Measurements from ENCODE around the gene SELENOV. TPM values are rescaled to one million over a fixed set of nuclear protein-coding genes. Genes with fewer than 3 reads are reported as not detected.

Gene SELENOV
- total RNA-seq, 1 experiment from 2014 or later: not detected

DNA sequence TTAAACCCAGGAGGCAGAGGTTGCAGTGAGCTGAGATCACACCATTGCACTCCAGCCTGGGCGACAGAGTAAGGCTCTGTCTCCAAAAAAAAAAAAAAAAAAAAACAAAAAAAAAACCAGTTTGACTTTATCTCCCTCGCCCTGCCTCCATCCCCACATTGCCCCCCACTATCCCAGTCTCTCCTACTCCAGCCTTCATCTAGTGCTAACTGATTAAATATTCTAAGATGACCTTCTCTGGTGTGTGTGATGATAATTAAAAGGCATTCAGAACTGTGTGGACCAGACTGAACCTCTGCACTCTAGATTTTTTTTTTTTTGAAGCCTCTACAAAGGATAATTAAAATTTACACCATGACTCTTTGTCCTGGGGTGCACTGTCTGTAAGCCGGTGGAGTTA, 22.2 kb upstream of the SELENOV start:
- no peak for DNase-seq (ENCODE audit: low spot score)

DNA sequence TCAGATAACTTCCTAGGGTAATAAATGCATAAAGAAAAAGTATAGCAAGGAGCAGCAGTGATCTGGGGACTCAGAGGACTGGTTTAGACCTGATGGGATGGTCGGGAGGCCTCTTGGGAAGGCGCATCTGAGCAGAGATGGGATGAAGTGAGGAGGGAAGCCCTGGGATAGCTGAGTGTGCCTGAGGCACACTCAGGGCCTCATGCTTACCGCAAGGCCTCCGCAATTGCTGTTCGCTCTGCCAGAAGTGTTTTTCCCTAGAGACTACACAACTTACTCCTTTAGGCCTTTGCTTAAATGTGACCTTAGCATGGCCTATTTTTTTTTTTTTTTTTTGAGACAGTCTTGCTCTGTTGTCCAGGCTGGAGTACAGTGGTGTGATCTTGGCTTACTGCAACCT, 20.3 kb upstream of the SELENOV start:
- no peak for DNase-seq (ENCODE audit: low spot score)

DNA sequence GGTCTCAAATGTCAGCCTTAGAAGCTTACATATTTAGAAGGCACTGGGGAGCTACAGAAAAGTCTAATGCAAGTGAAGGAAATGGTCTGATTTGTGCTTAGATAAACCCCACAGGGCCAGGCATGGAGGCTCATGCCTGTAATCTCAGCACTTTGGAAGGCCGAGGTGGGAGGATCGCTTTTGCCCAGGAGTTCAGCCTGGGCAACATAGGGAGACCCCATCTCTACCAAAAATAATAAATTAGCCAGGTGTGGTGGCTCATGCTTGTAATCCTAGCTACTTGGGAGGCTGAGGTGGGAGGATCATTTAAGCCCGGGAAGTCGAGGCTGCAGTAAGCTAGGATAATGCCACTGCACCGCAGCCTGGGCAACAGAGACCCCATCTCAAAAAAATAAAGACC, 18.9 kb upstream of the SELENOV start:
- no peak for DNase-seq (ENCODE audit: low spot score)

DNA sequence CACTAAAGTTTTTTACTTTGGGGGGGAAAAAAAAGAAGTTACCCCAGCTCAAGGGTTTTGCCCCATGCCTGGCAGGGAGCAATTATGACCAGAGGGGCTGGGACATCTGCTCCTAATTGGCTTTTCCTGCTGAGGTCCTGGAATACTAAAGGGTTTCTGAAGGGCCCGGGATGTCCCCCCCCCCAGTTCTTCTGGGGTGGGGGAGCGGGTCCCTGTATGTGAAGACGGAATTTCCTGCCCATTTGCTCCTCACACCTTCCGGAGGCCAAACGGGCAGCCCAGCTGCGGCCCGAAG, 17.3 kb upstream of the SELENOV start:
- DNase-seq (ENCODE audit: low spot score): no peak

DNA sequence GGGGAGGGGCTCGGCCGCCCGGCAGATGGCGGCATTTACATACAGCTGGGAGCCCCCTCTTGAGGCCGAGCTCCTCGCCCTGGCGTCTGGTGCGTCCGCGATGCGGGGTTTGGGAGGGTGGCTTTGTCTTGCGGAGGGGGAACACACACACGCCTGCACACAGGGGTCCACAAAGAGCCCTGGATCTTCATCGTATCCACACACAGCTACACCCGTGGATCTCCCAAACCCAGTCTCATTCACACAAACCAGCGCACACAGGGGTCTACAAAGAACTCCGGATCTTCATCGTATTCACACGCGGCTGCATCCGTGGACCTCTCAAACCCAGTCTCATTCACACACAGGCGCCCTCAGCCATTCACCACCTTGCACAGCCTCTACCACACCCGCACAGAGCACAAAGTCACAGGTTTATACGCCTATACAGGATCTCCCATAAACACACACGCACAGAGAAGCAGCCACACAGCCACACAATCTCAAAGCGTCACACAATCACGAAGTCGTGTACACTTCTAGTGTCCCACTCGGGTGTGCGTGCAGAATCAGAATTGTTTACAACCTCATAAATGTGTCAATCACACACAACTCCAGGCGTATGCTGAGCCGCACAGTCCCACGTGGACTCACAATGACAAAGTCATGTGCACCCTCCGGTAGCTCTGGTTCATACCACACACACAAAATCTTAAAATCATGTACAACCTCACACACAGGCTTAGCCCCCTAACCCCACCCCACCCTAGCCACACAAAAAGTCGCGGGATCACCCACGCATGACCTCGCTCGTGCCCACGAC, 16.7 kb upstream of the SELENOV start:
- no peak for DNase-seq (ENCODE audit: low spot score)

DNA sequence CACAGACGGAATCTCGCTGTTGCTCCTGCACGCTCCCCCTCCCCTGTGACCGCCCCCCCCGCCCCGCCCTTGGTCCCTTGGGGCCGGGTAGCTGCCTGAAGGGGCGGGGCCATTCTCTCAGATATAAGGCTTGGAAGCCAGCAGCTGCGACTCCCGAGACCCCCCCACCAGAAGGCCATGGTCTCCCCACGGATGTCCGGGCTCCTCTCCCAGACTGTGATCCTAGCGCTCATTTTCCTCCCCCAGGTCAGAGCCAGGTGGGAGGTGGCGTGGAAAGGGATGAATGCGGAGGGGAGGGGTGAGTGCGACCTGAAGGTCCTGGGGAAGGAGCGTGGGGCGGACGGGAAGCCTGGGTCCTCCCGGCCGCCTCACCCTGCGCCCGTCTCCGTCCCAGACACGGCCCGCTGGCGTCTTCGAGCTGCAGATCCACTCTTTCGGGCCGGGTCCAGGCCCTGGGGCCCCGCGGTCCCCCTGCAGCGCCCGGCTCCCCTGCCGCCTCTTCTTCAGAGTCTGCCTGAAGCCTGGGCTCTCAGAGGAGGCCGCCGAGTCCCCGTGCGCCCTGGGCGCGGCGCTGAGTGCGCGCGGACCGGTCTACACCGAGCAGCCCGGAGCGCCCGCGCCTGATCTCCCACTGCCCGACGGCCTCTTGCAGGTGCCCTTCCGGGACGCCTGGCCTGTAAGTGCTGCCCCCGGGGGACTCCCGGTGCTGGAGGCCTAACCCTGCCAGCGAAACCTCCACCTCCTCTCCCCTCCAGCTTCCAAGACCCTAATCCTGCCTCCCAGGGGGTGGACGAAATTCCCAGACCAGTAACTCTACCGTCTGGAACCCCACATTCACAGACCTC, 15.9 kb upstream of the SELENOV start, which contains the start of gene DLL3:
Gene DLL3 (plus strand): TSS at position 150 of the 845 bp plus-strand sequence. CDS start 28 bp downstream, at position 178.
- no peak for DNase-seq (ENCODE audit: low spot score)

DNA sequence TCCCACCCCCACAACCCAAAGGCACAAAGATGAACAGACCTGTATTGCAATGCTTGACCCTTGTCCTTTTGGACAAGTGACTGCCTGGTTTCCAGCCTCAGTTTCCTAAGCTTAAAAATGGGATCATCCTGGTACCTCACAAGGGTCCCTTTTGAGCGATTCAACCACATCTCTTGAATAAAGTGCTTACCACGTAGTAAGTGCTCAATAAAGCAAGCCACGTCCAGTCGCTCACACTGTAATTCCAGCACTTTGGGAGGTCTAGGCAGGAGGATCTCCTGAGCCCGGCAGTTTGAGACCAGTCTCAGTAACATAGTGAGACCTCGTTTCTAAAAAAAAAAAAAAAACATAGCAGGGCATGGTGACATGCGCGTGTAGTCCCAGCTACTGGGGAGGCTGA, 15.0 kb upstream of the SELENOV start:
- DNase-seq (ENCODE audit: low spot score): no peak

DNA sequence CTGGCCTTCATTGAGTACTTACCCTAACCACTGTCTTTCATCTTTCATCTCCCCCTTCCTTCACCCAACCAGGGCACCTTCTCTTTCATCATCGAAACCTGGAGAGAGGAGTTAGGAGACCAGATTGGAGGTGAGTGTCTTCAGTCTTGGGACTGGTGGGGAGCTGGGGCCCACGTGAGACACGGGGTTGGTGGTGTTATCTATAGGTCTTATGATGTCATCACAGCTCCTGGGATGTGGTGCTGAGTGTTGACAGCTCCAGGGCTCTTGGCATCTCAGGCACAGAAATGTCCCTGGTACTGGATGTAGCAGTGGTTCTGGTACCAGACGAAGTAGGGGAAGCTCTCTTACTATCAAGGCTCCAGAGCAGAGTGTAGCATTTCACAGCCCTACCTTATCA, 14.4 kb upstream of the SELENOV start:
- no peak for DNase-seq (ENCODE audit: low spot score)

DNA sequence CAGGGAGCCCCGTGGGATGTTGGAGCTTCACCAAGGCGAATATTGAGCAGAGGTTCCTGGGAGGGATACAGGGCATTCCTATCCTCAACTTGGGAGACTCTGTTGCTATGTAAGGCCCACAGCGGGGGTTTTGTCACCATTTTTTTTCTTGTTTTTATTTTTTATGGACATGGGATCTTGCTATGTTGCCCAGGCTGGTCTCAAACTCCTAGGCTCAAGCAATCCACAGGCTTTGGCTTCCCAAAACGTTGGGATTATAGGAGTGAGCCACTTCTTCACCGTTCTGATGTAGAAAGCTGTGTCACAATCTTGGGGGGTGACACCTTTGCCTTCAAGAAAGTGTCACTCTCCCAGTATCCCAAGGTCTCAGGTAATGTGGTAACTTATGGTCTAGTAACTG, 13.6 kb upstream of the SELENOV start:
- DNase-seq (ENCODE audit: low spot score): no peak

DNA sequence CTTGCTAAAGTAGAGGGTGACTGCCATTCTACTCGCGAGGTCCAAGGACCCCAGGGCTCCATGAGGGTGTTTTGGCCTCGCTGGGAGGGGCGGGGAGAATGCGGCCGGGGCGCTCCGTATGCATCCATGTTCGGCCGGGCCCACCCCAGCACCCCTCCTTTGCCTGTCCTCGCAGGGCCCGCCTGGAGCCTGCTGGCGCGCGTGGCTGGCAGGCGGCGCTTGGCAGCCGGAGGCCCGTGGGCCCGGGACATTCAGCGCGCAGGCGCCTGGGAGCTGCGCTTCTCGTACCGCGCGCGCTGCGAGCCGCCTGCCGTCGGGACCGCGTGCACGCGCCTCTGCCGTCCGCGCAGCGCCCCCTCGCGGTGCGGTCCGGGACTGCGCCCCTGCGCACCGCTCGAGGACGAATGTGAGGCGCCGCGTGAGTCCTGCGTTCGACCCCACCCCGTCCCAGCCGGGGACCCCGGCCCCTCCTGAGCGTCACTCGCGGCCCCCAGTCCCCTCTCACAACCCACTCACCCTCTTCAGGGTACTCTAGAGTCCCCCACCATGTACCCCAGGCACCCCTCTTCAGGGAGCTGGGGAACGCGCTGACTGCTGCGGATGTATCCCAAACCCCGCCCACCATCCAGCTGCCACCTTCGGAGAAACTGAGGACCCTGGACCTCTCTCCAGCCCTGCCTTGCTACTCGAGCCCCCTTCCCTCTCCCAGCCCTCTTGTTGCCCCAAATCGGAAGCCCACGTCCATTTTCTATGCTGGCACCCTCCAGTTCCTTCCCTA, 12.1 kb upstream of the SELENOV start:
- peak; percentile 25 for DNase-seq (ENCODE audit: low spot score)

DNA sequence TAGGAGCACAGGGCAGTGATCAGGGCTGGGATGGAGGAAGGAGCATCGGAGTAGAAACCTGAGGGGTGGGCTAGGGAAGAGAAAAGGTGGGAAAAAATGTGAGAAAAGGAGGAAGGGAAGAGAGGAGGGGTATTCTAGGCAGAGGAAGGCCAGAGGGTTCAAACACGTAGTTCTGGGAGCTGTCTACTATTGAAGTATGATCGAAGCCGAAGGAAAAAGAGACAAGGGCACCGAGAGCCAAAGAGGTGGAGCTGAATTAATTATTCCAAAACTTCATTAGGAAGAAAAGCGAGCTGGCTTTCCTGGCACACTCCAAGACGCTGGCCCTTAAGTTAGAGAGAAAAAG, 8.4 kb upstream of the SELENOV start:
- DNase-seq (ENCODE audit: low spot score): no peak

DNA sequence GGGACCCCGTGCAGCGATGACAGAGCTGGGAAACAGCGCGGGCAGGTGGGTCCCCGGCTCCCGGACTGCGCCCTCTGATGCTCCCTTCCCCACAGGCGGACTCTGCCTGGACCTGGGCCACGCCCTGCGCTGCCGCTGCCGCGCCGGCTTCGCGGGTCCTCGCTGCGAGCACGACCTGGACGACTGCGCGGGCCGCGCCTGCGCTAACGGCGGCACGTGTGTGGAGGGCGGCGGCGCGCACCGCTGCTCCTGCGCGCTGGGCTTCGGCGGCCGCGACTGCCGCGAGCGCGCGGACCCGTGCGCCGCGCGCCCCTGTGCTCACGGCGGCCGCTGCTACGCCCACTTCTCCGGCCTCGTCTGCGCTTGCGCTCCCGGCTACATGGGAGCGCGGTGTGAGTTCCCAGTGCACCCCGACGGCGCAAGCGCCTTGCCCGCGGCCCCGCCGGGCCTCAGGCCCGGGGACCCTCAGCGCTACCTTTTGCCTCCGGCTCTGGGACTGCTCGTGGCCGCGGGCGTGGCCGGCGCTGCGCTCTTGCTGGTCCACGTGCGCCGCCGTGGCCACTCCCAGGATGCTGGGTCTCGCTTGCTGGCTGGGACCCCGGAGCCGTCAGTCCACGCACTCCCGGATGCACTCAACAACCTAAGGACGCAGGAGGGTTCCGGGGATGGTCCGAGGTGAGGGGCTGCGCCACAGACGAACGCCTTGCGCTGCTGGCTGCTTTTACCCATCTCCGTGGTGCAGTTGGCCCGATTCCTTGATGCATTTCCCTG, 7.8 kb upstream of the SELENOV start:
- DNase-seq (ENCODE audit: low spot score): no peak

DNA sequence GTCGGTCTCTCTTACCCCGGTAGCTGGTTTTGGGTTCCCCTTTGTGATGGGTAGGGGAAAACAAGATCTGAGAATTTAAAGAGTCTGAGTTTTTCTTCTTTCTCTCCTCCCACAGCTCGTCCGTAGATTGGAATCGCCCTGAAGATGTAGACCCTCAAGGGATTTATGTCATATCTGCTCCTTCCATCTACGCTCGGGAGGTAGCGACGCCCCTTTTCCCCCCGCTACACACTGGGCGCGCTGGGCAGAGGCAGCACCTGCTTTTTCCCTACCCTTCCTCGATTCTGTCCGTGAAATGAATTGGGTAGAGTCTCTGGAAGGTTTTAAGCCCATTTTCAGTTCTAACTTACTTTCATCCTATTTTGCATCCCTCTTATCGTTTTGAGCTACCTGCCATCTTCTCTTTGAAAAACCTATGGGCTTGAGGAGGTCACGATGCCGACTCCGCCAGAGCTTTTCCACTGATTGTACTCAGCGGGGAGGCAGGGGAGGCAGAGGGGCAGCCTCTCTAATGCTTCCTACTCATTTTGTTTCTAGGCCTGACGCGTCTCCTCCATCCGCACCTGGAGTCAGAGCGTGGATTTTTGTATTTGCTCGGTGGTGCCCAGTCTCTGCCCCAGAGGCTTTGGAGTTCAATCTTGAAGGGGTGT, 7.1 kb upstream of the SELENOV start:
- DNase-seq (ENCODE audit: low spot score): no peak

DNA sequence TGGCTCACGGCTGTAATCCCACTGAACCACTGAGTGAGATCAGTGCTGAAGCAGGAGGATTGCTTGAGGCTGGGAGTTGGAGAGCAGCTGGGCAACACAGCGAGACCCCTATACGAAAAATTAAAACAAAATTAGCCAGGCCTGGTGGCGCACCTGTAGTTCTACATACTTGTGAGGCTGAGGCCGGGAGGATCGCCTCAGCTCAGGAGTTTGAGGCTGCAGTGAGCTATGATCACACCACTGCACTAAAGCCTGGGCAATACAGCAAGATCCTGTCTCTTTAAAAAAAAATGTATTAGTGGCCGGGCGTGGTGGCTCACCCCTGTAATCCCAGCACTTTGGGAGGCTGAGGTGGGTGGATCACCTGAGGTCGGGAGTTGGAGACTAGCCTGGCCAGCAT, 6.3 kb upstream of the SELENOV start:
- no peak for DNase-seq (ENCODE audit: low spot score)

DNA sequence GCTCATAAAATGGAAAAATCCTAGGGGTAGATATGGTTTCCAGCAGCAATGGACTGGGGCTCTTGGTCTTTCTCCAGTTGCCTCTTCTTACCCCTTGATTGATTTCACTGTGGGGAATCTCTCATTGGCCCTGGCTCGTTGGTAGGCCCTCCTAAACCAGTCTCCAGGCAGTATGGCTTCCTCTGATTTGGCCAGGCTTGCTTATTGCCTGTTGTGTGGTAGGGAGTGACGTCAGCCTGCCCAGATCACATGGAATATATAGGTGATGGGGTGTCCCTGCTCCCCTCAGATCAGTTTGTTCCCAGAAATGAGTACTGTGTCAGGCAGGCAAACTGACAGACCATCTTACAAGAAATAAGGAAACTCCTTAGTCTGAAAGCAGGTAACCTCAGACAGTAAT, 5.7 kb upstream of the SELENOV start:
- DNase-seq (ENCODE audit: low spot score): no peak

DNA sequence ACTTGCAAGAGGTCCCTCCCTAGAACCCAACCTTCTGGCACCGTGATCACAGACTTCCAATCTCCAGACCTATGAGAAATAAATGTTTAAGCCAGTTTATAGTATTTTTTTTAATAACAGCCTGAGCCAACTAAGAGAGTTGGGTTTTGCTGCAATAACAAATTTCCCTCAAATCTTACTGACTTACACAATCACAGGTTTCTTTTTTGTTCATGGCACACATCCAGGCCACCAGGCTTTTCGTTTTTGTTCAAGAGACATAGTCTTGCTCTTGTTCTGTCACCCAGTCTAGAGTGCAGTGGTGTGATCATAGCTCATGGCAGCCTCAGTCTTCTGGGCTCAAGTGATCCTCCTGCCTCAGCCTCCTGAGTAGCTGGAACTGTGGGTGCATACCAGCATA, 2.0 kb upstream of the SELENOV start:
- DNase-seq (ENCODE audit: low spot score): no peak

DNA sequence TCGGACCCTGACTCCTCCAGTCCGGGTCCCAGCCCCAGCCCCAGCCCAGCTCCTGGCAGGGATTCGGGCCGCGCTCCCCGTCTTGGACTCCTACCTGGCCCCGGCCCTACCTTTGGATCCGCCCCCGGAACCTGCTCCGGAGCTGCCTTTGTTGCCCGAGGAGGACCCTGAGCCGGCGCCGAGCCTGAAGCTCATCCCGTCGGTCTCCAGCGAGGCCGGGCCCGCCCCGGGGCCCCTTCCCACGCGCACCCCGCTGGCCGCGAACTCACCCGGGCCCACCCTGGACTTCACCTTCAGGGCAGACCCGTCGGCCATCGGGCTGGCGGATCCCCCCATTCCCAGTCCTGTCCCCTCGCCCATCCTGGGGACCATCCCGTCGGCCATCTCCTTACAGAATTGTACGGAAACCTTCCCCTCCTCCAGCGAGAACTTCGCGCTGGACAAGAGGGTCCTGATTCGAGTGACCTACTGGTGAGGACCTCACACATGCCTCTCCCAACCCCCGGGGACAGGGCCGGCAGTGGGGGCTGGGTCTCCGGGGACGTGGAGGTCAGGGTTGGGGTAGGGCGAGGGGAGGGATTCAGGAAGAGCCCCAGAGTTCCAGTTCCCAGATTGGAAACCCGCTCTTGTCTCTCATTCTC, 732 bp downstream of the SELENOV start:
- DNase-seq (ENCODE audit: low spot score): no peak

DNA sequence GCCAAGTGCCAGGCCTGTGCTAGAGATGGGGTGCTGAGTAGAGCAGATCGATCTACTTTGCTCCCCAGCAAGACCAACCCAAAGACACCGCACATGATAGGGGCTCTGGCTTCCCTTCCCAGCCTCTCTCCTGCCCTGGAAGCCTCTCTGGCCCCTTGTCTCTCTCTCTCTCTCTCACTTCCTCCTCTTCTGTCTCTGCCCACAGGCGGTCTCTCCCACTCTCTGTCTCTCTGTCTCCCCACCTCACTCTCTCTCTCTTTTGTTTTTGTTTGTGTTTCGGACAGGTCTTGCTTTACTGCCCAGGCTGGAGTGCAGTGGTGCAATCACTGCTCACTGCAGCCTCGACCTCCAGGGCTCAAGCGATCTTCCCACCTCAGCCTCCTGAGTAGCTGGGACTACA, 1.3 kb downstream of the SELENOV start:
- DNase-seq (ENCODE audit: low spot score): no peak

DNA sequence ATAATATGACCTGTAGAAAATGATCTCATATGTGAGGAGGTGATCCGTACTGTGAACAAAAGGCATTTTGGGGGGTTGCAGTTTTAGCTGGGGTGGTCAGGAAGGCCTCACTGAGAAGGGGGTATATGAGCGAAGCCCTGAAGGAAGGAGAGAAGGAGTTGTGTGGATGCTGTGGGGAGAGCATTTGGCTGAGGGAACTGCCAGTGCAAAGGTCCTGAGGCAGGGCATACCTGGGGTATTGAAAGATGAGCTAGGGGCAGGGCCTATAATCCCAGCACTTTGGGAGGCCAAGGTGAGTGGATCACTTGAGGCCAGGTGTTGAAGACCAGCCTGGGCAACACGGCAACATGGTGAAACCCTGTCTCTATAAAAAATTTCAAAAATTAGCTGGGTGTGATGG, 2.5 kb downstream of the SELENOV start:
- no peak for DNase-seq (ENCODE audit: low spot score)

DNA sequence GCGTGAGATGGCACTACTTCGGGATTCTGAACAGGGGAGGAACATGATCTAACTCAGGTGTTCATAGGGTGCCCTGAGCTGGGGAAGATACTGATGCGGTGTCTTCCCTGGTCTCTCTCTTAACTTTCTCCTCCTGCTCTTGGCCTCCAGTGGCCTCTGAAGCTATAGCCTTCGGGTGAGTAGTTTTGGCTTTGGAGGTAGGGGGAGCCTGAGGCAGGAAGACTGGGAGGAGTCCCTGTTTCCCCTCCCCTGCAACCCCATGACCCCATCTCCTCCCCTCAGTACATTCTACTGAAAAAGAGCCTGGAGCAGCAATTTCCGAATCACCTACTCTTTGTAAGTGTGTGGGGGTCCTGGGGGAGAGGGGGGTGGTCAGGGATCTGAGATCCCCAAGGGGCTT, 3.5 kb downstream of the SELENOV start:
- DNase-seq (ENCODE audit: low spot score): no peak

DNA sequence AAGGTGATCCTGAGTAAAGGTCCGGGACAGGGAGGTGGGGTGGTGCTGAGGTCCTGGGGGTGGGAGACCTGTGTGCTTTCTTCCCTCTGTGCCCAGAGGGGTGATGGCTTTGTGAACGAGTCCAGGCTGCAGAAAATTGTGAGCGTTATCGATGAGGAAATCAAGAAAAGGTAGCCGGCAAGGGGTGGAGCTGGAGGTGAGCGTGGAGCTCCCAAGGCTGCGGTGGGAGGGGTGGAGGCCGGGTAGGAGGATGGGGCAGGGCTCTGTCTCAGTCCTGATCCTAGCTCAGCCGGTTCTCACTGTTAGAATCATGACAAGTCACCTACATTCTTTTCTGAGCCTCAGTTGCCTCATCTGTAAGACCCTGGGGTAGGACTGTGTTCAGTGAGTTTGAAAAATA, 4.0 kb downstream of the SELENOV start:
- no peak for DNase-seq (ENCODE audit: low spot score)
